Esophagus squamous epithelium (tissue), 5 donors: ENCODE results near the gene HERC2. TPM values are rescaled to one million over a fixed set of nuclear protein-coding genes. Genes with fewer than 3 reads are reported as not detected.
"Not testable (repeated sequence)": the region's sequence is repeated elsewhere in the genome, so short reads cannot be mapped to it uniquely, and the experiment has no call there.

ENCODE experiments used
- DNase-seq: peaks from one replicate; lab custom pipeline; 2025; lab: John Stamatoyannopoulos, UW
- H3K27ac ChIP-seq, 4 donors: fragments of 200-600 bp; sonication (generic); one replicate each; pipeline ENCODE4 v1.5.1; 2016 to 2019; ENCODE audit warnings: mild to moderate bottlenecking in 1 of 4
- H3K27me3 ChIP-seq, 4 donors: fragments of 200-600 bp; sonication (generic); 1 replicate in 3 of 4; 2 replicates in 1 of 4; pipeline versions ENCODE4 v1.5.1 to v1.6.0; 2017 to 2021; ENCODE audit warnings: antibody characterized with exemption in 1 of 4
- H3K36me3 ChIP-seq, 3 donors: fragments of 200-600 bp; sonication (generic); one replicate each; pipeline ENCODE4 v1.5.1; 2016 to 2019
- H3K4me1 ChIP-seq, 3 donors: fragments of 200-600 bp; sonication (generic); one replicate each; pipeline ENCODE4 v1.5.1; 2017 to 2019
- H3K4me3 ChIP-seq, 4 donors: fragments of 200-600 bp; sonication (generic); 1 replicate in 3 of 4; 2 replicates in 1 of 4; pipeline ENCODE4 v1.5.1; 2016 to 2019; ENCODE audit warnings: mild to moderate bottlenecking in 2 of 4, moderate library complexity in 1 of 4
- H3K9me3 ChIP-seq, 3 donors: fragments of 200-600 bp; sonication (generic); one replicate each; pipeline ENCODE4 v1.5.1; 2016 to 2019
- CTCF ChIP-seq, 6 experiments: fragments of 450-650 bp in 4 of 6; fragments of 200-600 bp in 2 of 6; sonication (generic) in 2 of 6; IDR thresholded peaks; one replicate each; pipeline ENCODE4 v1.5.1; 2016 to 2019; ENCODE audit warnings: antibody characterized with exemption in 6 of 6, mild to moderate bottlenecking in 4 of 6, moderate library complexity in 4 of 6
- POLR2A ChIP-seq, 4 donors: fragments of 450-650 bp; IDR thresholded peaks; one replicate each; pipeline ENCODE4 v1.6.1; 2017; ENCODE audit warnings: antibody characterized with exemption in 4 of 4, mild to moderate bottlenecking in 4 of 4, moderate library complexity in 3 of 4
- WGBS, 2 donors: methylation state at CpG; one replicate each; pipeline ENCODE4 v1.1.5; 2018; 5-methylcytosine and 5-hydroxymethylcytosine counted together
- intact Hi-C: fragments of 100-400 bp; cut with DNase I; formaldehyde crosslinking; loops from one replicate; pipeline ENCODE4 v1.15.0; 2022
- total RNA-seq, 4 donors: library from RNA; depleted of rRNA; stranded (reverse); fragments of >200 nt; gene quantifications; one replicate each; pipeline ENCODE4 v1.1.0, GENCODE V29; 2016
- donor health status: DM: yes; HTN: yes; CAD: no.

The HERC2 gene
- total RNA-seq, 4 donors from 2014 or later: 32.2 to 45.0 (median 39.2) TPM

GRCh38 chr15:28169366-28169765, 152.6 kb downstream of the HERC2 start:
- 71 to 77% methylated on average over 3 of the region's 3 CpGs for WGBS, 2 donors
- Histone ChIP-seq H3K4me3 (no peak overlapping the region), H3K36me3 (peaks cover 0 to 96% (median 9%) of the 10 kb centered on the region in 3 donors), H3K27me3 (no peaks in the 10 kb centered on the region), H3K4me1 (no peaks in the 10 kb centered on the region), H3K27ac (no peak overlapping the region), H3K9me3 (no peaks in the 10 kb centered on the region)
- TF ChIP-seq CTCF (IDR thresholded peaks at IDR 0.05) (no peak), POLR2A (IDR thresholded peaks at IDR 0.05) (no peak)
- DNase-seq: no peak
- intact Hi-C loops: no loop called here

- H3K9me3 ChIP-seq, DNase-seq, intact Hi-C loops, H3K27ac ChIP-seq, H3K27me3 ChIP-seq, H3K4me3 ChIP-seq, H3K4me1 ChIP-seq: not testable (repeated sequence)
- 87 to 92% methylated on average over 7 to 14 of the region's 16 CpGs for WGBS, 2 donors
- peaks cover 0 to 96% (median 9%) of the 10 kb centered on the region in 3 donors for H3K36me3 ChIP-seq
Observed at GRCh38 chr15:28168405-28169121, 153.4 kb downstream of the HERC2 start.

- H3K9me3 ChIP-seq: no peaks in the 10 kb centered on the region
- intact Hi-C loops: no loop called here
- H3K27me3 ChIP-seq: no peaks in the 10 kb centered on the region
- H3K4me3 ChIP-seq: no peak overlapping the region
- no peak overlapping the region for H3K27ac ChIP-seq
- H3K36me3 ChIP-seq: peaks cover 6 to 100% (median 16%) of the 10 kb centered on the region in 3 donors
- TF ChIP-seq POLR2A (IDR thresholded peaks at IDR 0.05) (no peak), CTCF (IDR thresholded peaks at IDR 0.05) (no peak)
- H3K4me1 ChIP-seq: no peaks in the 10 kb centered on the region
- DNase-seq: no peak
- 97 to 100% methylated on average over 3 of the region's 3 CpGs for WGBS, 2 donors
Observed at GRCh38 chr15:28167042-28167441, 154.9 kb downstream of the HERC2 start.

GRCh38 chr15:28165791-28166190, 156.2 kb downstream of the HERC2 start:
- Histone ChIP-seq H3K27me3 (no peaks in the 10 kb centered on the region), H3K36me3 (peaks cover 6 to 100% (median 16%) of the 10 kb centered on the region in 3 donors), H3K9me3 (no peaks in the 10 kb centered on the region), H3K4me1 (no peaks in the 10 kb centered on the region), H3K4me3 (no peak overlapping the region), H3K27ac (no peak overlapping the region)
- 84 to 100% methylated on average over 1 of the region's 1 CpG for WGBS, 2 donors
- TF ChIP-seq CTCF (IDR thresholded peaks at IDR 0.05) (no peak), POLR2A (IDR thresholded peaks at IDR 0.05) (no peak)
- no peak for DNase-seq
- intact Hi-C loops: no loop called here

- Histone ChIP-seq H3K4me3 (no peak overlapping the region), H3K4me1 (no peaks in the 10 kb centered on the region), H3K27ac (no peak overlapping the region), H3K9me3 (no peaks in the 10 kb centered on the region), H3K27me3 (no peaks in the 10 kb centered on the region), H3K36me3 (peaks cover 11 to 100% (median 16%) of the 10 kb centered on the region in 3 donors)
- WGBS, 2 donors: 88 to 96% methylated on average over 3 of the region's 3 CpGs
- no peak for DNase-seq
- intact Hi-C loops: no loop called here
- no peak for TF ChIP-seq POLR2A (IDR thresholded peaks at IDR 0.05)
- no peak for TF ChIP-seq CTCF (IDR thresholded peaks at IDR 0.05)
Observed at GRCh38 chr15:28164876-28165275, 157.1 kb downstream of the HERC2 start.
